Cerebellar nuclear complex (tissue), 1 donor: ENCODE data around the gene ZDHHC17.

Experiments used
- DNase-seq, 2 experiments: peaks; one replicate each; lab custom pipeline; 2025; lab: John Stamatoyannopoulos, UW

Gene ZDHHC17

GRCh38 chr12:76830436-76830835 is 66.5 kb downstream of the ZDHHC17 start:
- DNase-seq, result no peak

- DNase-seq, result no peak
Measured at GRCh38 chr12:76836633-76837032, 72.7 kb downstream of the ZDHHC17 start.

- DNase-seq, result no peak
Measured at GRCh38 chr12:76847260-76847659, 83.3 kb downstream of the ZDHHC17 start.

- DNase-seq, result no peak
Measured at GRCh38 chr12:76848132-76848531, 84.2 kb downstream of the ZDHHC17 start.

GRCh38 chr12:76852106-76852505 is 88.2 kb downstream of the ZDHHC17 start:
- no peak for DNase-seq

GRCh38 chr12:76855271-76855670 is 91.4 kb downstream of the ZDHHC17 start:
- no peak for DNase-seq

GRCh38 chr12:76856018-76856644 is 92.2 kb downstream of the ZDHHC17 start:
- DNase-seq, result no peak

GRCh38 chr12:76859611-76860010 is 95.7 kb downstream of the ZDHHC17 start:
- no peak for DNase-seq

- no peak for DNase-seq
Measured at GRCh38 chr12:76860256-76860655, 96.3 kb downstream of the ZDHHC17 start.

GRCh38 chr12:76863005-76863670 is 99.2 kb downstream of the ZDHHC17 start:
- DNase-seq, result no peak

- no peak for DNase-seq
Measured at GRCh38 chr12:76863837-76864236, 99.9 kb downstream of the ZDHHC17 start.

GRCh38 chr12:76864791-76865400 is 101.0 kb downstream of the ZDHHC17 start:
- DNase-seq, result no peak

GRCh38 chr12:76866151-76866567 is 102.2 kb downstream of the ZDHHC17 start:
- DNase-seq, result no peak

- no peak for DNase-seq
Measured at GRCh38 chr12:76866726-76867125, 102.8 kb downstream of the ZDHHC17 start.

- no peak for DNase-seq
Measured at GRCh38 chr12:76871082-76871481, 107.2 kb downstream of the ZDHHC17 start.

- no peak for DNase-seq
Measured at GRCh38 chr12:76871742-76872141, 107.8 kb downstream of the ZDHHC17 start.

GRCh38 chr12:76872415-76872814 is 108.5 kb downstream of the ZDHHC17 start:
- no peak for DNase-seq

- DNase-seq, result no peak
Measured at GRCh38 chr12:76874027-76874426, 110.1 kb downstream of the ZDHHC17 start.

GRCh38 chr12:76874491-76875190 is 110.7 kb downstream of the ZDHHC17 start:
- no peak for DNase-seq

- DNase-seq, result no peak
Measured at GRCh38 chr12:76876696-76877229, 112.8 kb downstream of the ZDHHC17 start.

- DNase-seq, result no peak
Measured at GRCh38 chr12:76878099-76878898, 114.4 kb downstream of the ZDHHC17 start.
